HFFc6 (cell line): ENCODE measurements around the gene MYLK. TPM values are rescaled to one million over a fixed set of nuclear protein-coding genes. Genes with fewer than 3 reads are reported as not detected.
"Not testable (repeated sequence)": the region's sequence is repeated elsewhere in the genome, so short reads cannot be mapped to it uniquely, and the experiment has no call there.

Experiments used
- DNase-seq: peaks from one replicate; pipeline ENCODE4 v3.0.0-alpha.2; 2018
- H3K27ac Mint-ChIP-seq: 2 replicates; pipeline ENCODE4 v1.8.0; 2020; ENCODE audit warnings: mild to moderate bottlenecking, mixed read lengths
- H3K27me3 Mint-ChIP-seq: 2 replicates; pipeline ENCODE4 v1.8.0; 2021; ENCODE audit warnings: mild to moderate bottlenecking, moderate library complexity, mixed read lengths; ENCODE audit not compliant: insufficient read depth
- H3K36me3 Mint-ChIP-seq: 2 replicates; pipeline ENCODE4 v1.8.0; 2021; ENCODE audit warnings: low read depth, mixed read lengths
- H3K4me1 Mint-ChIP-seq: 2 replicates; pipeline ENCODE4 v1.8.0; 2020; ENCODE audit warnings: low read depth, mixed read lengths
- H3K4me3 Mint-ChIP-seq: 2 replicates; pipeline ENCODE4 v1.8.0; 2020; ENCODE audit warnings: mild to moderate bottlenecking, moderate library complexity, mixed read lengths
- H3K9me3 Mint-ChIP-seq: 2 replicates; pipeline ENCODE4 v1.8.0; 2020; ENCODE audit warnings: mild to moderate bottlenecking, mixed read lengths
- total RNA-seq, 6 experiments: library from RNA; stranded (reverse); fragmentation: NEBNext Ultra II Directional; extraction: Animal tissue kit (Norgen Biotek cat#: 25700); gene quantifications; 2 replicates in 1 of 6; 3 replicates in 5 of 6; pipeline ENCODE4 v1.2.3, GENCODE V29; 2021
- TF ChIP-seq, protein P1 (sequence below): fragments of 200-600 bp; sonication (generic); IDR thresholded peaks from 2 replicates; pipeline ENCODE4 v1.5.0; 2021; ENCODE audit warnings: antibody characterized with exemption, mild to moderate bottlenecking

The MYLK gene
- total RNA-seq, 6 experiments from 2014 or later: 296 to 431 (median 335) TPM

DNA sequence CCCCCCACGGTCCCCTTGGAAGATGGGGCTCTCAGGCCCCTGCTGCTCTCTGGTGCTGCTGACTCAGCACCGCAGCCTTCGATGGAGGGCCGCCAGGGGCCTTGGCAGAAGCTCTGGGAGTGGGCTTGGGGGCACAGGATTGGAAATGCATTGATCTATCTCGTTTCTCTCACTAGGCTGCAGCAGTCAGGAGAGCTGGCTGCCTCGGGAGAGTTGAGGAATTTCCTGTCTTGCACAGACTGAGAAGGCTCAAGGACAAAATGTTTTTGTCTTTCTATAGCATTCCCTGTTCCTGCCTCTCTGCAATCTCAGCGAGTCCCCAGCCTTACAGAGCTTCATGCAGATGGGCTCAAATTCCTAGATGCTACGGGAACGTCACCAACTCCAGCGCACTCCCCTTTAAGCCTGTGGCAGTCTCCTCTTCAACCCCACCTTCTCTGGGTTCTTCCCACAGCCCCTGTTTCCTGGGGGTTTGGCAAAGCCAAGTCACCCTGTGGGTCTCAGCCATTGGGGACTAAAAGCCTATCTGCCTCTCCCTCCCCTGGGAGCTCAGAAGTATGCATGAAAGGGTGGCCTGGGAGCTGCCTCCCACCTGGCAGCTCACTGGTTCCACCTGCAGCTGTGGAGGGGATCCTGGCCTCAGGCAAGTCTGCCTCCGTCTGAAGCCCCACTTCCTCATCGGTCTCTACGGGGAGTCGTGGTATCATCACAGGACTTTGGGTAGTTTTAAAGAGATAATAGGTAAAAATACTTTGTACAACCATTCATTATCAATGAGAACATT is 171.9 kb downstream of the MYLK start:
- H3K4me1 Mint-ChIP-seq: peaks cover 22% of the 10 kb centered on the region
- H3K27me3 Mint-ChIP-seq: peaks cover 24% of the 10 kb centered on the region

DNA sequence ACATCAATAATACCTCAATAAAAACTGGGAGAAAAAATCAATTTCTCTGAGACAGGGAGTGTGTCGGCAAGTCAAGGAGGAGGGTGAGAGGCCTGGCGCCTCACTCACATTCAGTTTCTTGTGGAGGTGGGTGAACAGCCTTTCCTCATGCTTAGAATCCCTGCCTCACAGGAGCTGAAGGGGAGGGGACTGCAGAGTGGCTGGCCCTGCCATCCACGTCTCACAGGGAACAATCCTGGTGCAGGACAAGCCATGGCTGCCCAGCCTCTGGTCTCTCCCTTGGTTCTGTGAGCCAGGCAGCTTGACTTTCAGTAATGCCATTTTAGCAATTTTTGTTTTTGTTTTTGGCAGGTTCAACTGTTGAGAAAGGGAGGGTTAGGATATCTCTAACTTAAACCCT is 172.8 kb downstream of the MYLK start:
- Mint-ChIP-seq H3K27ac (no peak overlapping the region), H3K27me3 (peaks cover 24% of the 10 kb centered on the region), H3K4me3 (no peak overlapping the region; the same call in 1 of the 2 replicates), H3K9me3 (peaks cover 3% of the 10 kb centered on the region; the same call in 1 of the 2 replicates), H3K36me3 (peaks cover 70% of the 10 kb centered on the region), H3K4me1 (peaks cover 22% of the 10 kb centered on the region)
- TF ChIP-seq, protein P1, sequence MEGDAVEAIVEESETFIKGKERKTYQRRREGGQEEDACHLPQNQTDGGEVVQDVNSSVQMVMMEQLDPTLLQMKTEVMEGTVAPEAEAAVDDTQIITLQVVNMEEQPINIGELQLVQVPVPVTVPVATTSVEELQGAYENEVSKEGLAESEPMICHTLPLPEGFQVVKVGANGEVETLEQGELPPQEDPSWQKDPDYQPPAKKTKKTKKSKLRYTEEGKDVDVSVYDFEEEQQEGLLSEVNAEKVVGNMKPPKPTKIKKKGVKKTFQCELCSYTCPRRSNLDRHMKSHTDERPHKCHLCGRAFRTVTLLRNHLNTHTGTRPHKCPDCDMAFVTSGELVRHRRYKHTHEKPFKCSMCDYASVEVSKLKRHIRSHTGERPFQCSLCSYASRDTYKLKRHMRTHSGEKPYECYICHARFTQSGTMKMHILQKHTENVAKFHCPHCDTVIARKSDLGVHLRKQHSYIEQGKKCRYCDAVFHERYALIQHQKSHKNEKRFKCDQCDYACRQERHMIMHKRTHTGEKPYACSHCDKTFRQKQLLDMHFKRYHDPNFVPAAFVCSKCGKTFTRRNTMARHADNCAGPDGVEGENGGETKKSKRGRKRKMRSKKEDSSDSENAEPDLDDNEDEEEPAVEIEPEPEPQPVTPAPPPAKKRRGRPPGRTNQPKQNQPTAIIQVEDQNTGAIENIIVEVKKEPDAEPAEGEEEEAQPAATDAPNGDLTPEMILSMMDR: no peak
- no peak for DNase-seq

More for the DNA sequence above, 171.9 kb downstream of the MYLK start:
- no peak overlapping the region for H3K4me3 Mint-ChIP-seq
- H3K36me3 Mint-ChIP-seq: peaks cover 69% of the 10 kb centered on the region
- H3K9me3 Mint-ChIP-seq: peaks cover 3% of the 10 kb centered on the region; the same call in 1 of the 2 replicates
- no peak overlapping the region for H3K27ac Mint-ChIP-seq
- TF ChIP-seq, protein P1: no peak
- no peak for DNase-seq

DNA sequence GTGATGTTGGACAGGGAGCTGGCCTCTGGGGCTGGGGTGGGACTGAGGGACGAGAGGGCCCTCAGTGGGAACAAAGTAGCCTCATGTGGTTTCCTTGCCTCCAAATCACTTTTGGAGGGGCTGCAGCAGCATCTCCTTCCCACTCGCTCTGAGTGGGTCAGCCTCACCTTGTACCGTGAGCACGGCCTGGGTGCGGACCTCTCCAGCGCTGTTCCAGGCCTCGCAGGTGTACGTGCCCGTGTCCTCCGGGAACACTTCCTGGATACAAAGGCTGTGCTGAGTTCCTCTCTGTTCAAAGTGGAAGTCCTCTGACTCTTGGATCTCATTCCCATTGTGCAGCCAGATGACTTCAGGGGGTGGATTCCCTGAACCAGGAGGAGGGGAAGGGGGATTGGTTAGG is 175.6 kb downstream of the MYLK start:
- TF ChIP-seq, protein P1: no peak
- no peak overlapping the region for H3K4me3 Mint-ChIP-seq
- no peak for DNase-seq
- peaks cover 3% of the 10 kb centered on the region; the same call in 1 of the 2 replicates for H3K9me3 Mint-ChIP-seq
- peaks cover 36% of the 10 kb centered on the region for H3K4me1 Mint-ChIP-seq
- H3K36me3 Mint-ChIP-seq: peaks cover 63% of the 10 kb centered on the region
- peaks cover 29% of the 10 kb centered on the region for H3K27me3 Mint-ChIP-seq
- H3K27ac Mint-ChIP-seq: no peak overlapping the region

DNA sequence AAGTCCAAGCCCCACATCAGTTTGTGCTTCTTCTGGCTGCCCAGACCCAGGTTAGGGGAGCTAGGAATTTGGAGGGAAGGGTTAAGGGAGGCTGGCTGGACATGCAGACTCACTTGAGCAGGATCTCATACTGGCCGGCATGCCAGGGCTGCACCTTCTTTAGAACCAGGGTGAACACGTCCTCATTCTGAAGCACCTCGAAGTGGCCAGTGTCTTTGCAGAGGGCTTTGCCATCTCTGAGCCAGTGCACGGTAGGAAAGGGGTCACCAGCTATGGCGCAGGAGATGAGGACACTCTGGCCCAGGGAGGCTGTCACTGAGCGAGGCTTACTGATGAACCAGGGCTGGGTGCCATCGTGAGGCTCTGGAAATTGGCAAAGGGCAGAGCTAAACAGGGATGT is 176.5 kb downstream of the MYLK start:
- H3K4me3 Mint-ChIP-seq, H3K9me3 Mint-ChIP-seq, DNase-seq: not testable (repeated sequence)
- Mint-ChIP-seq H3K27ac (peak overlapping the region; percentile 11; the same call in 1 of the 2 replicates), H3K27me3 (peaks cover 25% of the 10 kb centered on the region), H3K4me1 (peaks cover 40% of the 10 kb centered on the region), H3K36me3 (peaks cover 60% of the 10 kb centered on the region)

DNA sequence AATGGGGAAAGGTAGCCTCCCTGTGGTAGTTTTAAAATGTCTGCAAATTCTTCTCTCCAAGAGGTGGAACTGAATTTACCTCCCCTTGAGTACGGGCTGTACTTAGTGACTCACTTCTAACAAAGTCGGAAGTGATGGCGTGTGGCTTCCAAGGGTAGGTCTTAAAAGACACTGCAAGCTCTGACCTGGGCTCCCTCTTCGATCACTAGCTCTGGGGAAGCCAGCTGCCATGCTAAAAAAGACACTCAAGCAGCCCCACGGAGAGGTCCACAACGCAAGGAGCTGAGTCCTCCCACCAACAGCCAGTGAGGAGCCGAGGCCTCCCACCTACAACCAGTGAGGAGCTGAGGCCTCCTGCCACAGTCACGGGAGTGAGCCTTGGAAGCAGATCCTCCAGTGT is 177.3 kb downstream of the MYLK start:
- peaks cover 59% of the 10 kb centered on the region for H3K36me3 Mint-ChIP-seq
- peaks cover 46% of the 10 kb centered on the region for H3K4me1 Mint-ChIP-seq
- DNase-seq: no peak
- H3K9me3 Mint-ChIP-seq: peaks cover 3% of the 10 kb centered on the region; the same call in 1 of the 2 replicates
- peaks cover 27% of the 10 kb centered on the region for H3K27me3 Mint-ChIP-seq
- TF ChIP-seq, protein P1: no peak
- no peak overlapping the region for H3K27ac Mint-ChIP-seq
- no peak overlapping the region for H3K4me3 Mint-ChIP-seq
